LNCAP (cell line): ENCODE data around the gene LGALS3.

ENCODE experiments used
- TF ChIP-seq, protein P1 (sequence below): fragments of 450-650 bp; IDR thresholded peaks from 2 replicates; pipeline ENCODE4 v1.5.1; 2017; ENCODE audit warnings: mild to moderate bottlenecking

LGALS3 gene

DNA sequence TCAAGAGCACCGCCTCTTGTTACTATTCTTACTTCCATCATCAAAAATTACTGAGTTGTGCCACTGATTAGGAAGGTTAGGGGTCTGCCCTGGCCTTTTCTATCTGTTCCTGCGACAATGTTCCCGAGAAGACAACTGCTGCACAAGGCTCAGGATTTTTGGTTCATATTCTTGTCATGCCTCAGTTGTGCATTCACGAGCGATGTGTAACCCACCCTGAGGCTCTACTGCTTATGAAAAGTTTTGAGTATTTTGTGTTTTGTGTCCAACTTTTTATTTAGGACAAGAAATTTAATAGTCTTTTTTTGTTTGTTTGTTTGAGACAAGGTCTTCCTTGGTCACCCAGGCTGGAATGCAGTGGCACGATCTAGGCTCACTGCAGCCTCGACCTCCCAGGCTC lies 23.1 kb upstream of the LGALS3 start:
- TF ChIP-seq, protein P1, sequence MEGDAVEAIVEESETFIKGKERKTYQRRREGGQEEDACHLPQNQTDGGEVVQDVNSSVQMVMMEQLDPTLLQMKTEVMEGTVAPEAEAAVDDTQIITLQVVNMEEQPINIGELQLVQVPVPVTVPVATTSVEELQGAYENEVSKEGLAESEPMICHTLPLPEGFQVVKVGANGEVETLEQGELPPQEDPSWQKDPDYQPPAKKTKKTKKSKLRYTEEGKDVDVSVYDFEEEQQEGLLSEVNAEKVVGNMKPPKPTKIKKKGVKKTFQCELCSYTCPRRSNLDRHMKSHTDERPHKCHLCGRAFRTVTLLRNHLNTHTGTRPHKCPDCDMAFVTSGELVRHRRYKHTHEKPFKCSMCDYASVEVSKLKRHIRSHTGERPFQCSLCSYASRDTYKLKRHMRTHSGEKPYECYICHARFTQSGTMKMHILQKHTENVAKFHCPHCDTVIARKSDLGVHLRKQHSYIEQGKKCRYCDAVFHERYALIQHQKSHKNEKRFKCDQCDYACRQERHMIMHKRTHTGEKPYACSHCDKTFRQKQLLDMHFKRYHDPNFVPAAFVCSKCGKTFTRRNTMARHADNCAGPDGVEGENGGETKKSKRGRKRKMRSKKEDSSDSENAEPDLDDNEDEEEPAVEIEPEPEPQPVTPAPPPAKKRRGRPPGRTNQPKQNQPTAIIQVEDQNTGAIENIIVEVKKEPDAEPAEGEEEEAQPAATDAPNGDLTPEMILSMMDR, result no peak

DNA sequence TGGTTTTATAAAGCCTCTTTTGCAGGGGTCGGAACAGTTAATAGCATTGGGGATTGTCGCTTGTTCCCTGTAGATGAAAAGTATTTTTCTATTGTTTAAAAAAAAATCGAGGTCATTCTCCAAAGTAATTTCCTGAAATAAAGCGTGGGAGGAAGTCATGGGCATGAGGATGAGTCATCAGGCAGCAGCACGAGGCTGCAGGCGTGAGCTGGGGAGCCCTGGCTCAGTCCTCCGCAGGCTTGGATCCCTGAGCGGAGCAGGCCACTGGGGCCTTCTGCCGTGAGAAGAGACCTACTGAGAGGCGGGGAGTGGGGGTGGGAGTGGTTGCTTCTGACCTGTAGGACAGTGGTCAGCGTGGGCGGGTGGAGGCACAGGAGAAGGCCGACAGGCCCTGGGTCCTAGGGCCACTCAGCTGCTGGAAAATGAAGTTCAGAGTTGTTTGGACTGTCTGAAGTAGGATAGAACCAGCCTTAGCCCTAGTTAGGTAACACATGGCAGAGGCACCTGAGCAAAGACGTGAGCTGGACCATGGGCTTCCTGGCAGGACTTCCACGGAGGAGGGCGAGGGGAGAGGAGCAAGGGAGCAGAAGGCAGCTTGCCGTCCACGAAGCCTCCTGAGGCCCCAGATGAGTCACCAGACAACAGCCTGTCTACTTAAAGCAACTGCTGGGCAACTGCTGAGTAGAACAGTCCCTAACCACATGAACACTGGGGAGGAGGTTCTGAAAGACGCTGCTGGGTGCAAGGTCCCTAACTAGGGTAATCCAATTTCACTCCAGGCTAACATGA lies 21.1 kb upstream of the LGALS3 start:
- TF ChIP-seq, protein P1, result no peak

DNA sequence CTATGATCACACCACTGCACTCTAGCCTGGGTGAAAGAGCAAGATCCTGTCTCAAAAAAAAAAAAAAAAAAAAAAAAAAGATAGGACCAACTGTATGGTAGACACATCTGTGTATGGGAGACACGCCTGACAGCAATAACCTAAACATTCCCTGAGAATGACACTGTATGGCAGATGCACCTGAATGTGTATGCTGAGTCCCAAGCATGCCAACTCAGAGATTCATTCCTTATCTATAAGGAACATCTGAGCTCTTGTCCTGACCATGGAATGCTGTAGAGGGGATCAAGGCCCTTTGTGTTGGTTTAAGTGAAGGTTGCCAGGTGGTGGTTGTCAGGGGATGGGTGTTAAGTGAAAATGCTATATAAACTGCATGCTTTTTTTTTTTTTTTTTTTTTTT lies 19.2 kb upstream of the LGALS3 start:
- TF ChIP-seq, protein P1, result no peak

DNA sequence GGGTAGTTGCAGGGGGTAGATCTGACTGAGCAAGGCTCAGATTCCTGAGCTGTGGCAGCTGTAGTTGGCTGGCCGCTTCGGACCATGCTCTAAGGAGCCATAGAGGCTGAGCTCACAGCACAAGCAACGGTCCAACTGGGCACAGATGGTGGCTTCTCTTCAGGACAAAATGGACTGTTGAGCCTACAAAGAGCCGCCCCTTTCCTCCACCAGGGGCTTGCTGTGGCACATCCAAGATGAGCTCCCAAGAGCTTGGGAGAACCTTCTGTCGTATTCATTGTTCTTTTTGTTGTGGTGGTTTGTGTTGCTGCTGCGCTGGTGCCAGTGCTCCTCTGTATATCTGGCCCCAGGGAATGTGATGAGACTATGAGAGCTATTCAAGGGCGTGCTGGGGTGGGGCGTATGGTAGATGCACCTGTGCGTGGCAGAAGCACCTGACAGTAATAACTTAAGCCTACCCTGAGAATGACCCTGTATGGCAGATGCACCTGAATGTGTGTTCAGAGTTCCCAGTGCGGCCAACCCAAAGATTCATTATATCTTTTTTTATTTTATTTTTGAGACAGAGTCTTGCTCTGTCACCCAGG lies 17.8 kb upstream of the LGALS3 start:
- TF ChIP-seq, protein P1, result no peak

DNA sequence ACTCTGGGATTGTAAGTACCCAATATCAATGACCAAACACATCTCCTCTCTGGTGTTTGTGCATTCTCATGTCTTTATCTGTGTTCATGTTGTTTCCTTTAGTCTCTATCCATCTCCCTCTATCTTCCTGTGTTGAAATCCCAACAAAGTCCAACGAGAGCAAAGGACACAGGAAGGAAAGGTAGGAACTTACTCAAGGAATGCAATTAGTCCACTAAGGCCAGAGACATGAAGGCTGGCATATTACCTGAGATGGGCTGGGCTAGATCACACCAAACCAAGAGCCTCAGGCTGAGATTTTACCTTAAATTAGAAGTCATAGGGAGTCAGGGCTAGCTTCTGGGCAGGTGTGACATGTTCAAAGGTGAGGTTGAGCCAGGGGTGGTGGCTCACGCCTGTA lies 14.3 kb upstream of the LGALS3 start:
- TF ChIP-seq, protein P1, result no peak

DNA sequence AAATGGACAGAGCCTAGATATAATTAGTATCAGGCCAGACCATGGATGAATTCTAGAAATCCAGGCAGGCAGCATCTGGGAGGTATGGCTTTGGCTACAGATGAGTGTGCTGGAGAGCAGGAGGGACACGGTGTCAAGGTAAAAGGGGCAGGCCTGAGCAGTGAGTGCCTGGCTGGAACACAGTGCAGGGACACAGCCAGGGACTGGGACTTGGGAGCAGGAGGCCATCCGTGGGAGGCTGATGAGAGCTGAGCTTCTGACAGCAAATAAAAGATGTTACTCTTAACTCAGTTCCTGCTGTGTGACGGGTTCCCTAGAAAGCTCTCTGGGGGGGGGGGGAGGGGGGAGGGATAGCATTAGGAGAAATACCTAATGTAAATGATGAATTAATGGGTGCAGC lies 13.6 kb upstream of the LGALS3 start:
- TF ChIP-seq, protein P1, result no peak

DNA sequence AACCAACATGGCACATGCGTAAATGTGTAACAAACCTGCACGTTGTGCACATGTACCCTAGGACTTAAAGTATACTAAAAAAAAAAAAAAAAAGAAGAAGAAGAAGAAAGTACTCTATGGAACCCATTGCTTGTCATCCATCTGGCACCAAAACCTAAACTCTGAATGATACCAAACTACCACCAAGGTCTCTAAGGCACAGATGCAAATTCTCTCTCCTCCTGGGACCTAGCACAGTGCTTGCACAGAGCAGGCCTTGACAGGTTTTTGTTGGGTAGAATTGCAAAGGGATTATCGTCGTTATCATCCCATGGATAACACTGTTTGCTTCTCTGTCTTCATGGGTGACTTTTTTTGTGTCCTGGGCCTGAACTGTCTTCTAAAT lies 13.2 kb upstream of the LGALS3 start:
- TF ChIP-seq, protein P1, result no peak
